Smooth muscle cell of the brain vasculature (primary cell): ENCODE measurements around the gene PIWIL1.

Experiments used
- DNase-seq: peaks from one replicate; pipeline ENCODE4 v3.0.0-alpha.2; 2012; ENCODE audit warnings: low read depth, low spot score

Gene PIWIL1

GRCh38 chr12:130337488-130338303, at the start of gene PIWIL1:
Gene PIWIL1 (plus strand): TSS chr12:130337887. CDS start chr12:130342592, 4,705 bp downstream.
- no peak for DNase-seq

DNA sequence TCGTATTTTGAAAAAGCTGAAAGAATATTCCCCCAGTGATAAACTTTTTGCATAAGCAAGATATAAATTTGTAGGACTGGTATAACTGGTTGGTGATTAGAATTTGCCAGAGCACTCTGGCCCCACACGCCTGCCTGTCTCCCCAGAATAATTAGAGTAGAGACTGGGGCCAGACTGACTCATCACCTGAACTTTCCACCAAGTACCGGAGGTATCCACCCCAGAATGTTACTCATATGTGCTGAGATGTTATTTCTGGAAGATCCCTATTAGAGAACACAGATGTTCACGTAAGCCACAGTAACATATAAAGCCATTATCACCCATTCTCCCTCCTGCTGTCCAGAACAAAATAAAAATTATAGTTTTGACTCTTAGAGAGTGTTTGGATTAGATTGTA, 49.5 kb upstream of the PIWIL1 start:
- no peak for DNase-seq

DNA sequence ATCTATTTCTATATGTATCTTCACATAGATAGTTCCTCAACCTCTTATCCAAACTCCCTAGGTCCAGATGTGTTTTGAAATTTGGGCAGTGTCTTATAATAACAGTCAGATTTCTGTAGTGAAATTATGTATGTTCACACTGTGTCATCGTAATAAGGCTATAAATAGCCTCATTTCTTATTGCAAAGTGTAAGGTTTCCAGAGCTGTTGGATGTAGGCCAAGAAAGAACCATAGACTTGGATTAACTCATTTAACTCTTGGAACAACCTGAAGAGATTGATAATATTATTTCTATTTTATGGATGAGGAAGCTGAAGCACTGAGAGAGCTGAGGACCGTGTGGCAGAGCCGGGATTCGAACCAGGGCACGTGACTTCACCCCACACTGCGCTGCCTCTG, 49.0 kb upstream of the PIWIL1 start:
- no peak for DNase-seq

GRCh38 chr12:130290114-130290513, 47.6 kb upstream of the PIWIL1 start:
- DNase-seq = no peak

DNA sequence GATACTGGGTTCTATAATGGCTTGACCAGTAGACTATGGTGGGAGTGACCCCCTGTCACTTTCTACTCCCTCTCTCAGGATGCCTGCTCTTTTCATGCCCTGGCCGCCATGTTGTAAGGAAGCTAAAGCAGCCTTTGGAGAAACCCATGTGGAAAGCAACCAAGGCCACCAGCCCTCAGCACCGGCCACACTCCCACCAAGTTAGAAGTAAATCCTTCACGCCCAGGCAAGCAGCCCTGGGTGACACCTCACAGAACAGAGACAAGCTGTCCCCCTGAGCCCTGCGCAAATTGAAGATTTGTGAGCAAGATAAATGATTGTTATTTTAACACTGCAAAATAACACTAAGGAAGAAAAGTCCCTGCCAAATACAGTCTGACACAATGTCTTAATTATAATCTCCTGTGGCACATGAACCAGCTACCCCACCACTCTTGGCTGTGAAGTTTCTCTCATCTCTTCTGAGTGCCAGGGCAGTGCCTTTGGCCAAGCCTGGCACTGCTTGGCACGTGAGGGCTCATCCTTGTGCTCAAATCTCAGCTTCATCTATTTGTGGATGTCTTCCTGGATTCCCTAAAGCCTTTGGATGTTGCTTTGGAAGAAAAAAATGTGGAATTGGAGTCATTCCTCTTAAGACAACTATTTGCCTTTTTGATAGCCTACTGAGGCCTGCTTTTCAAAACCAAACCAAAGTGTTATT, 39.2 kb upstream of the PIWIL1 start:
- DNase-seq = no peak

- DNase-seq = no peak
Observed at GRCh38 chr12:130299574-130299973, 38.1 kb upstream of the PIWIL1 start.

- no peak for DNase-seq
Observed at GRCh38 chr12:130300090-130300489, 37.6 kb upstream of the PIWIL1 start.

- no peak for DNase-seq
Observed at GRCh38 chr12:130300737-130301535, 36.8 kb upstream of the PIWIL1 start.

GRCh38 chr12:130301559-130301958, 36.1 kb upstream of the PIWIL1 start:
- DNase-seq = no peak

- no peak for DNase-seq
Observed at GRCh38 chr12:130303781-130304180, 33.9 kb upstream of the PIWIL1 start.

DNA sequence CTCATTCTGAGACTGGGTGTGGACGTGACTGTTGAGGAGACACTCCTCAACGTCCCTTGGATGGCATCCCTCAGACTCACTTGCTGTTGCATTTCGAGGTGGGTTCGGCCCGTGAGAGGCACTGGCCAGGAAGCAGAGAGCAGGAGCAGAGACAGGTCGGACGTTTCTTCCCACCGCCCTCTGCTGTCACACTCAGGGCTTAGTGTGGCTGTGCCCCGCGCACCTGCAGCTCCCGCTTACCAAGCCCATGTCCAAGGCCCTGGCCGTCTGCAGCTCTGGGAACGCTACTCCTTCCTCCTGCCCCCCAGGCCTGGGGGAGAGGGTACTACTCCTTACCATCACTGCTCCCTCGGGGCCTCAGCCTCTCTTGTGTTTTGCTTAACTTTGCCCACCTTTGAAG, 29.8 kb upstream of the PIWIL1 start:
- DNase-seq = no peak

DNA sequence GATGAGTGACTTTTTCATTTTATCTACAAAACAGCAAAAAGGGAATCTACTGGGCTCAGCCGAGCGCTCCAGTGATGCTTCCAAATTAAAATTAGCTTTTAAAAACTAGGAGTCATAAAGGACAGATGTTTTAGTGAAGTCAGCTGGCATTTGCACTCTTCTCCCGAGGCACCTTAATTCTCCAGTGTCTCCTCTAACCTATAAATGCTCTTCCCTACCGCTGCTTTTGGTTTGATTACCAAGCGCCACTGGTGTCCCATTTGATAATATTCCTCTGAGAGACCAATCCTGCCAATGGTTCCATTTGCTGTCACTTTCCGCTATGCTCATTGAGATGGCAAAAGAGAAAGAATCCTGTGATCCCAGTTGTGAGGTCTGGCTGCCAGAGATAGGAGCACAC, 29.3 kb upstream of the PIWIL1 start:
- no peak for DNase-seq

DNA sequence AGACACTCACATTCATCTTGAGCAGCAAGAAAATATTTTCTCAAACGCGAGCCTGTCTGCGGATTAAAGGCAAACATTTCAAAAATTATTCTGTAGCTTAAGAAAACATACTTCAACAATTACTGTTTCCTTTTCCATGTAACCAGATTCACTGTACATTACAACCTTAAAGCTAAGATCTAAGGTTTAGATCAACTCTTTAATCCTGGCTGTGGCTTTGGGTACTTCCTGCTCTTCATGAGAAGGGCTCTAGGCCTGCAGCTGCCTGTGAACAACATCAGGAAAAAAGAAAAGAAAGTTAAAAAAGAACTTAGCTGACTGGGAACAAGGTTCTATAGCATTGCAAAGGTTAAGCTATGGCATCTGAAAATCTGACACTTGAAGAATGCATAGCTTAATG, 21.4 kb upstream of the PIWIL1 start:
- no peak for DNase-seq

GRCh38 chr12:130320536-130320935, 17.2 kb upstream of the PIWIL1 start:
- no peak for DNase-seq

GRCh38 chr12:130322263-130322662, 15.4 kb upstream of the PIWIL1 start:
- DNase-seq = no peak

DNA sequence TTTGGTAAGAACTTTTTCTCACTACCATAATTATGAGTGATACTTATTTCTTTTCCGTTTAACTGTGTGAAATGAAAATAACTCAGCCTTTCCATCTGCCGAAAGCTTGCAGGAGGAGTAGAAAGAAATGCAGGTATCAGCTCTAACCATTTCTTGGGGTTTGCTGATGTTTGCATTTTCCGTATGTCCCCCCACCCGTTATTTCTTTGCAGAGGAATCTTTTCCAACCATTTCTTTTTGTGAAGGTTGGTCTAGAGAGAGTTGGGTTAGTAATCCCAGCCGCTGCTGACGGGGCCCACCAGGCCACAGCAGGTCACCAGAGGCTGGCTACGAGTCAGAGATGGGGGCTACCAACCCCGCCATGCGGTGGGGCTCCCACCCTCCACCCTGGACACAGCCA, 7.0 kb upstream of the PIWIL1 start:
- DNase-seq = no peak

DNA sequence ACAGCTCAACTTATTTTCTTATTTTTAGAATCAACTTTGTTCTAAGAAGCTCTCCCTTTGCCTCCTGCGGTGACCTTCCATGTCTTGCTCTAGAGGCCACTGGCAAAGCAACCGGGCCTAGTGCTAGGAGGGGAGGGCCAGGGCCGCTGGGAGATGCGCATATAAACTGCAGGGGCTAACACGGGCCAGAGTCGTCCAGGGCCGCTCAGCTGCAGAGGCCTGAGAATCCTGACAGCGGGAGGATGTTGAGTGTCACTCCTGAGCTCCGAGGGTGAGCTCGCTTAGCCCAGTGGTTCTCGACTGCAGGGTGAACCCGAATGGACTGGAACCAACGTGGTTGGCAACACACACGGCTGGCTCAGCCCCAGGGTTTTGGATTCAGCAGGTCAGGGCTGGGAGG, 6.5 kb upstream of the PIWIL1 start:
- DNase-seq = no peak

DNA sequence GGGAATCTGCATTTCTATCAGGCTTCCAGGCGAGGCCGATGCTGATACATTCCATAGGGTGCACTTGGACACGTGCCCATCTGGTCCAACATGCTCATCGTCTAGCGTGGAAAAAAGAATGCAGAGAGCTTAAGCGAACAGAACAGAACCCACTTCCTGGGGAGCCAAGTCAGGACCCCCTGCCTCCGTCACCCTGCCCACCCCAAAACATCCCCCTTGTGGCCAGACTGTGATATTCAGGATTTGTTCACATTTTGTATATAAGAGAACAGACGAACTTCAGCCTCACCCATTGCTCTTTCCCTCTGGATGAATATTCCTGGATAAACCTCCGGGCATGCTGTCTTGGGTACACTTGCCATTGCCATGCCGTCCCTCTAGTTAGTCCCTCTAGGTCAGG, 4.3 kb upstream of the PIWIL1 start:
- no peak for DNase-seq

DNA sequence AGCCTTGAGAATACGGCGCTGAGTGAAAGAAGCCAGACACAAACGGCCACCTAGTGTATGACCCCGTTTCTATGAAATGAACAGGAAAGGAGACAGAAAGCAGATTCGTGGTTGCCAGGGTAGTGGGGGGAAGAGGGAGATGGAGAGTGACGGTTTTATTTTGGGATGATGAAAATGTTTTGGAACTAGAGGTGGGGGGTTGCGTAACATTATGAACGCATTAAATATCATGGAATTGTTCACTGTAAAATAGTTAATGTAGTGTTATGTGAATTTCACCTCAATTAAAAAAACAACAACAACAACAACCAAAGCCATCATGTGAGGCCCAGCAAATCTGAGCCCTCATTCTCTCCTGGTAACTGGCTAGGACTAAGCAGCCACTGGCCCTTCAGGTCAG, 3.3 kb upstream of the PIWIL1 start:
- no peak for DNase-seq

- DNase-seq = no peak
Observed at GRCh38 chr12:130334937-130335336, 2.8 kb upstream of the PIWIL1 start.

DNA sequence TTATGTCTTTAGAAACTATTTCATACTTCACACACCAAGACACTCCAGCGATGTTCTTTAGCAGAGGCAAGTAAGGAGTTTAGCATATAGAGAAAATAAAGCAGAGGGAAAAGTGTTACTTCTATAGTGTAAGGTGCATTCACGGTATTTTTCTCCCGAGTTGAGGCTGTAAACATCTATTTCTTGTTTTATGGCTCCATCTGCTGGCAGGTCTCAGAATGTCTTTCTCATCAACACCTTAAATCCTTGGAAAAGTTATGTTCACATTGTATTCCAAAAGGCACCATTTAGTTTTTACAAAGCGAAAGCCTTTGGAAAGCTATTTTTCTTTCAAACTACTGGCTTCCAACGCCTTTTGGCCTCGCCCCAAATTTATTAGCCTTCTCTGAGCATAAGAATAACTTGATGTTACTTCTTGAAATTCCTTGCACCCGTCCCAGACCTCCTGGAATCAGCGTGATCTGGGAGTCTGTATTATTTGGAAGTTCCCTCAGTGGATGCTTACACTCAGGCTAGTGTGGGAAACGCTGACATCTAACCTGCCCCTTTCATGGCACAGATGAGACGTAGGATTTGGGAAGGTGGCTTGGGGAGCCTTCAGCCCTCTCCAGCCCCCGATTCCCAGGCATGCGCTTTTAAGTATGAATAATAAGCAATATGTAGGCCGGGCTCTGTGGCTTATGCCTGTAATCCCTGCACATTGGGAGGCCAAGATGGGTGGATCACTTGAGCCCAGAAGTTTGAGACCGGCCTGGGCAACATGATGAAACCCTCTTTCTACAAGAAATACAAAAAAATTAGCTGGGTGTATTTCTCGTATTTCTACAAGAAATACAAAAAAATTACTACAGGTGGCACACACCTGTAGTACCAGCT, 1.9 kb upstream of the PIWIL1 start:
- DNase-seq = peak; percentile 18
